Ovary (tissue), 3 donors: ENCODE data around the gene C12orf57.

ENCODE experiments used
- CTCF ChIP-seq, 3 donors: fragments of 450-650 bp in 2 of 3; fragments of 200-600 bp in 1 of 3; IDR thresholded peaks; one replicate each; pipeline versions ENCODE4 v1.5.1 to v1.8.0; 2016 to 2022; ENCODE audit warnings: antibody characterized with exemption in 3 of 3, mild to moderate bottlenecking in 1 of 3
- EP300 ChIP-seq: sonication (generic); formaldehyde crosslinking; IDR thresholded peaks from one replicate; pipeline ENCODE4 v1.6.1; 2017; ENCODE audit warnings: antibody characterized with exemption
- POLR2A ChIP-seq: fragments of 450-650 bp; IDR thresholded peaks from one replicate; pipeline ENCODE4 v1.6.1; 2017; ENCODE audit warnings: antibody characterized with exemption, mild to moderate bottlenecking, moderate library complexity
- donor health status: DM: no; HTN: no; CAD: no.

GRCh38 chr12:6961695-6962284, 18.0 kb downstream of the C12orf57 start:
- no peak for TF ChIP-seq EP300
- peak in 1 of 3 donors; percentile 19 for TF ChIP-seq CTCF (IDR thresholded peaks at IDR 0.05)
- TF ChIP-seq POLR2A: no peak
